Stimulated activated CD8-positive, alpha-beta memory T cell treated with anti-CD3 and anti-CD28 coated beads, Interleukin-12 subunit alpha, Interleukin-12 subunit beta, amount 100 ng/mL, for 1 hour (primary cell): ENCODE measurements around the gene TMPRSS9.

Experiments used
- DNase-seq: peaks from one replicate; pipeline ENCODE4 v3.0.0-alpha.2; 2020; ENCODE audit warnings: low read depth

TMPRSS9 gene

GRCh38 chr19:2359992-2360685 lies at the start of gene TMPRSS9:
Gene TMPRSS9, plus strand, starts transcription at chr19:2360265. Its CDS starts 29,521 bp downstream, at chr19:2389786.
- DNase-seq = no peak

GRCh38 chr19:2311093-2311492 lies 49.0 kb upstream of the TMPRSS9 start:
- no peak for DNase-seq

DNA sequence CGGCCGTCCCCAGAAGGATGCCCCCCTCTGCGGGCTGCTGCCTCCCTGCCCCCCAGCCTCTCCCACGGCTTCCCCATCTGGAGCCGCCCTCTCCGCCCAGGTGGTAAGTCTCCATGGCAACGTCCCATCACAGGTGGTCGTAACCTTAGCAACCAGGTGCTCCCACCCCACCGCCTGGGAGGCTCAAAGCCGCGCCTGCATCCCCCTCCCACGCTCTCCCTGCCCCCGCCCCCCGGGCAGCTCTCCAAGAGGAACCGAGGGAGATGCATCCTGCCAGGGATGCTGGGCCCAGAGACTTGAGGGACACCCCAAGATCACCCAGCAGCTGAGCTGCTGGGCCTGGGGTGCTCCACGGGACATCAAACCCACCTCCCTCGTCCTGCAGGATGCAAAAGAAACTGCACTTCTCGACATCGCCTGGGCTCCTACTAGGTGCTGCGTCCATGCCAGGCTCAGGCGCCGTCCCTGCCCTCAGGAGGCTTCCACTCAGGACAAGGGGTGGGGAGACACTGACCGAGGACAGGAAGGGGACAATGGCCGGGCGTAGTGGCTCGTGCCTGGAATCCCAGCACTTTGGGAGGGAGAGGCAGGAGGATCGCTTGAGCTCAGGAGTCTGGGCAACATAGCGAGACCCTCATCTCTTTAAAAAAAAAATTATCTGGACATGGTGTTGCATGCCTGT lies 47.1 kb upstream of the TMPRSS9 start:
- DNase-seq = no peak

- no peak for DNase-seq
Observed at GRCh38 chr19:2315121-2315817, 44.8 kb upstream of the TMPRSS9 start.

DNA sequence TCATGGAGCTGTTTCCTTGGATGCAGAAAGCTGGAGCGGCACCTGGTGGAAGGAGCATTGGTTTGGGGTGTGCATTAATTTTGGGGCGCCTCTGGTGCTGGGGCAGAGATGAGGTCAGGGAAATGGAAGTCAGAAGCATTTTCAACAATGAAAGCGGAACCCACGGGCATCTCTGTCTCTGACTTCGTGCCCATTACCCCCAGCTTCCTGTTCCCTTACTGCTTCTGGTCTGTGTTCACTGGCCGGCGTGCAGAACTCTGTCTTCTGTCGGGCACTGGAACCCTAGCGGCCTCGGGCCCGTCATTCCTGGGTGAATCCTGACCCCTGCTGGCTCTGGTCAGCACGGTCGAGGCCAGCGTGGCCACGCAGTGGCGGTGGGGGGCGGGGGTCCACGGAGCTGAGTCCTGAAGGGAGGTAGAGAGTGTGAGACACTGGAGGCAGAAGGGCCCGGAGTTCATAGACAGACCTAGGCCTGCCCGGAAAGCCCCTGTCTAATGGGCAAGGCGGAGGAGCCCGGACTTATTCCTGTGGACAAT lies 44.2 kb upstream of the TMPRSS9 start:
- no peak for DNase-seq

DNA sequence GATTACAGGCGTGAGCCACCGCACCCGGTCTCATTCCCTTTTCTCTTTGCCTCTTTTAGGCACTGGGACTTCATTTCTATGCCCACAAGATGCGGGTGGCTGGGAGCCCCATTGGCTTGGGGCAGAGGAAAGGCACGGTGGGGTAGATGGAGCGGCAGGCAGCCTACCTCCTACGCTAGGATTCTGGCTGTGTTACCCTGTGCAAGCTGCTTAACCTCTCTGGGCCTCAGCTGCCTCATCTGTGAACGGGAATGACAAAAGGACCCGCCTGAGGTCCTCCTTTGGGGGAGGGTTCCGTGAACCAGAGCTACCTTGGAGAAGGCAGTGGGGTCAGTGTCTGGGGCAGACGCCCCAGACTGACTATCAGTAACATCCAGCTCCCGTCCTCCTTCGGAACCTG lies 42.8 kb upstream of the TMPRSS9 start:
- no peak for DNase-seq

DNA sequence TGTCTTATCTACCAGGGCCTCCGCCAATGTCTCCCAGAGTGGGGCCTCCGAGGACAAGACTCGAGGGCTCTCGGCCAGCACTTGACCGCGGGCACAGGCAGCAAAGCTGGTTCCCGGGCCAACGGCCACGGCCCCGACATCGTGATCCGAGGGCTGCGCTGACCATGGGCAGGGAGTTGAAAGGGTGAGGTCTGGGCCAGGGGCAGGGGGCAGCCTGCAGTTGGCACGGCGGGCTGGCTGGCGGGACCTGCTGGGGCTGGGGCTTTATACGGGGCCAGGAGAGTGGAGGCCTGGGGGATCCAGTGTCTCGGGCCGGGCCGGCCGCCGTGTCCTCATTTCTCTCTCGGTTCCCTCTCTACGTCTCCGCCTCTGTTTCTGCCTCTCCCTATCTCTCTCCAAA lies 42.3 kb upstream of the TMPRSS9 start:
- no peak for DNase-seq

- no peak for DNase-seq
Observed at GRCh38 chr19:2318923-2319322, 41.1 kb upstream of the TMPRSS9 start.

- DNase-seq = no peak
Observed at GRCh38 chr19:2319551-2319950, 40.5 kb upstream of the TMPRSS9 start.

DNA sequence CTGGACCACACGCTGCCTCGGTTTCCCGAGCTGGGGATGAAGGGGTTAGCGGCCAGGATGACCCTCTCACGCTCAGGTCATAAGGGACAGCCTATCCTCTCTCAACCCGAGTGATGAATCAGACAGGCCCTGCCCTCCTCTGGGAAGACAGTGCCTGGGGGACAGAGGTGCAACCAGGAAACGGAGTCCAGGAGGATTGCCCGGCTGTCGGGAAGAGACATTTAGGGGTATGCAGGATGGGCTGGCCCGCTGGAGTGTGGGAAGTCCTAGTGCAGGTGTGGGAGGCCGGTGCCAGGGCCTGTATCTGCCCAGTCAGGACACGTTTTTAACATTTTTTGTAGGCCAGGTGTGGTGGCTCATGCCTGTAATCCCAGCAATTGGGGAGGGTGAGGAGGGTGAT lies 40.0 kb upstream of the TMPRSS9 start:
- no peak for DNase-seq

GRCh38 chr19:2320939-2321338 lies 39.1 kb upstream of the TMPRSS9 start:
- no peak for DNase-seq

DNA sequence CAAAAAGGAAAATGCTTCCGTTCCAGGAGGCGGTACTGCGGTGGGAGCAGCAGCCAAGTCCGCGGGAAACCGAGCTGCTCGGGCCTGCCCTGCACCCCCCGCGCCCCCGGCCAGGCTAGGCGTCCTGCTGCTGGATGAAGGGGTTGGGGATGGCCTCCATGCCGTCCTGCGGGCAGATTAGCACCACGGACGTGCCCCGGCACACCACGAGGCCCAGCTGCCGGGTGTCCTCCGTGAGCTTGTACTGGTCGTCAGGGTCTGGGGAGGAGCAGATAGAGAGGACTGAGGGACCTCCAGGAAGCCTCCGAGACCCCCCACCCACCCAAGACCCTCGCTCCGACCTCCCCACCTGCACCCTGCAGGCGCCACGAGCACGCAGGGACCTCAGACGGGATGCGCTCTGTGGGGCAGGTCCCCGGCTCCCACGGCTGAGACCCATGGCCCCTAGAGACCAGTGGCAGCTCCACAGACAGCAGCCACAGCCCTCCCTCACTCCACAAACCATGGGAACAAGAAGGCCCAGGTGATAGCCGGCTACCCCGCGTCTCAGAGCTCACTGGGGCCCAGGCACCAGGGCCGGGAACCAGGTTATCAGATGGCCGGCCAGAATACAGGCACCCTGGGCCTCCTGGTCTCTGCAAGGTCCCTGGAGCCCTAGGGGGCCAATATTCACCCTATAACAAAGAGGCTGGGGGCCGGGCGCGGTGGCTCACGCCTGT lies 38.3 kb upstream of the TMPRSS9 start:
- no peak for DNase-seq

DNA sequence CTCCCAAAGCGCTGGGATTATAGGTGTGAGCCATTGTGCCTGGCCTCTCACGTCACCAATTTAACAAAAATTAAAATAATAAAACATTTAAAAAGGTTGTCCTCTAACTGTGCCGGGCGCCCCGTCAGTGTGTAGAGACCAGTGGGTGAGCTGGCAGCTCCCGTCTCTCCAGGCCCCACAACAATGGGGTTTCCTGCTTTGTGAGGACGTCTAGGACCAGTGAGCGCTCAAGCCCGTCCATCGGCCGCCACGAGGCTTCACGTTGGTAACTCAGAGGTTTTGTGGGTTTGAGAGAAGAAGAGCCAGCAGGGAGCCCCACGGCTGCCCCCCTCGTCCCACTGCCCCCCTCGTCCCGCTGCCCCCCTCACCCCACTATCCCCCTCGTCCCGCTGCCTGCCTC lies 36.4 kb upstream of the TMPRSS9 start:
- no peak for DNase-seq

GRCh38 chr19:2324220-2324948 lies 35.7 kb upstream of the TMPRSS9 start:
- no peak for DNase-seq

DNA sequence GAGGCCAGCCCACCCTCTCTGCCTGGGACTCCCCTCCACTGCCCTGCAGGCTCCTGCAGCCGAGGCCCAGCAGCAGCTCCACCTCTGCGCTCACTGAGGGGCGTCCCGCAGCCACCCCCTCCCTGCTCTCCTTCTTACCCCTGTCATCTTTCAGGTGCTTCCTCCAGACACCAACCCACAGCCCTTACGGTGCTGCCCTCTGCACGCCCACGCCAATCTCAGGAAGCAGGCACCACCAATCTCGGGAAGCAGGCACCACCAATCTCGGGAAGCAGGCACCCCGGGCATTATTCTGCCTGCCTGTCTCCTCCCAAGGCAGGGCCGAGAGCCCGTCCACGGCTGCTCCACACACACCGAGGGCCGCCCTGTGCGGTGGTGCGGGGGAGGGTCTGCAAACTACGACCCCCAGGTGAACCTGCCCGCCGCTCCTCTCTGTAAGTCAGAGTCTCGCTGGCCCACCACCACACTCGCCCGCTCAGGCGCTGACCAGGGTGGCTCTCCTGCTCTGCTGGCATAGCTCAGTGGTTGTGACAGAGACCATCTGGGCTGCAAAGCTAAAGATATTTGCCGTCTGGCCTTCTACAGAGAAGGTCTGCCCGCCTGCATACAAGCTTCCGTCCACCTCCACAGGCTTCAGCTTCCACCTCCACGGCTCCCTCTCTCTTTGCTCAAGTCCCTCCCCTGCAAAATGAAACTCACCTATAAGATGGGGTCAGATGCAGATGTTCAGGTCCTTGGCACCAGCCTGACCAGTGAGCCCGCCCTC lies 34.6 kb upstream of the TMPRSS9 start:
- no peak for DNase-seq

DNA sequence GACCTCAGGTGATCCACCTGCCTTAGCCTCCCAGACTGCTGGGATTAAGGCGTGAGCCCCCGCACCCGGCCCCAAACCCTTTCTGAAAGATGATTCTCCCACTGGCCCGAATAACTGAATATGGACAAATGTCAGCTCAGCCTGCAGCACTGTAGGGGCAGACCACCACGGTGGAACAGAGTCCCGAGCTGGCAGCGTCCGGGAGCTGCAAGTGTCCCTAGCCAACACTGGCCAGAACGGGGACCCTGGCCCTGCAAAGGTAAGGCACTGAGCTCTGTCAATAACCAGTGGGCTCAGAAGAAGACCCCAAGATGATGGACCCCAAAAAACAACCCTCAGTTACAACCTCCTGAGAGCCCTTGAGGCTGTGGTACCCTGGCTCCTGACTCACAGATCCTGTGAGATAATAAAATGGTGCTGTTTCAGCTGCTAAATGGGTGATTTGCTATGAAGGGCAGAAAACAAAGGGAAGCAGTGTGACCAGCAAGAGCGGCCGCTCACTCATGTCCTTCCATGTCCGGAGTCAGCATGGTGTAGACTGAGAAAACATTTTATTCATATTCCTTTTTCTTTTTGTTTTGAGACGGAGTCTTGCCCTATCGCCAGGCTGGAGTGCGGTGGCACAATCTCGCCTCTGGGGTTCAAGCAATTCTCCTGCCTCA lies 33.2 kb upstream of the TMPRSS9 start:
- DNase-seq = no peak

DNA sequence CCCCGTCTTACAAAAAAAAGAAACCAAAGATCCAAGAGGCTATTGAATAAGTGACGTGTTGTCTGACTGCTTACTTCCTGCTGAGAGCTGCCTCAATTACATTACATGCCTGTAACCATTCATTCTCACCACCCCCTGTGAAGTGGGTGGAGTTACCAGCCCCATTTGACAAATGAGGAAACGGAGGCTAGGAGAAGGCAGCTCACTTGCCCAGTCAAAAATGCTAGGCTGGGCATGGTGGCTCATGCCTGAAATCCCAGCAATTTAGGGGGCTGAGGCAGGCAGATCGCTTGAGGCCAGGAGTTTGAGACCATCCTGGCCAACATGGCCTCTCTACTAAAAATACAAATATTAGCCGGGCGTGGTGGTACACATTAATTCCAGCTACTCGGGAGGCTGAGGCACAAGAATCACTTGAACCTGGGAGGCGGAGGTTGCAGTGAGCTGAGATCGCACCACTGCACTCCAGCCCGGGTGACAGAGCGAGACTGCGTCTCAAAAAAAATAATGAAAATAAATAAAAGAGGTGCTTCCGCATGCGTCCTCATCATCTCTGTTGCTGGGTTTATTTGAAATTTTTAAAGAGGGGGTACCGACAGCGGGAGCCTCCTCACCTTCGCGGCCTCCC lies 32.2 kb upstream of the TMPRSS9 start:
- no peak for DNase-seq

- peak; percentile 90 for DNase-seq
Observed at GRCh38 chr19:2328401-2329148, 31.5 kb upstream of the TMPRSS9 start, which contains the start of the genes LSM7 and SPPL2B. Gene LSM7, minus strand, starts transcription at chr19:2328586. Its CDS starts 20 bp downstream, at chr19:2328566. Gene SPPL2B, plus strand, starts transcription at chr19:2328684. Its CDS starts 26 bp downstream, at chr19:2328710.

- DNase-seq = no peak
Observed at GRCh38 chr19:2329149-2329478, 31.0 kb upstream of the TMPRSS9 start.
